ENCODE results near the gene CCDC180.

CCDC180 gene

GRCh38 chr9:97321691-97322090 lies 14.2 kb downstream of the CCDC180 start:
- H4K20me1 ChIP-seq (ENCODE audit: insufficient read depth): no peaks in the 10 kb centered on the region
- H3K27me3 ChIP-seq (ENCODE audit: insufficient read depth, low read depth): no peaks in the 10 kb centered on the region

GRCh38 chr9:97322105-97322504 lies 14.6 kb downstream of the CCDC180 start:
- Histone ChIP-seq H4K20me1 (ENCODE audit: insufficient read depth) (no peaks in the 10 kb centered on the region), H3K9ac (no peak overlapping the region)

More at GRCh38 chr9:97321691-97322090, 14.2 kb downstream of the CCDC180 start:
- peaks cover 14% of the 10 kb centered on the region for H3K4me1 ChIP-seq (ENCODE audit: low read depth, poor library complexity, severe bottlenecking)
- TF ChIP-seq CTCF (conservative IDR thresholded peaks at IDR 0.05; ENCODE audit: low read depth, low read length): no peak
- H2AFZ ChIP-seq (ENCODE audit: low read depth): no peak overlapping the region
- no peak overlapping the region for H3K27ac ChIP-seq
- H3K4me2 ChIP-seq: no peak overlapping the region; the same call in 1 of the 2 replicates
- no peaks in the 10 kb centered on the region for H3K79me2 ChIP-seq (ENCODE audit: insufficient read depth, low read depth)
- no peaks in the 10 kb centered on the region for H3K36me3 ChIP-seq (ENCODE audit: insufficient read depth)
- no peak overlapping the region for H3K9ac ChIP-seq
- no peak overlapping the region for H3K4me3 ChIP-seq (IDR thresholded peaks at IDR 0.05; ENCODE audit: insufficient read depth, low read depth, low read length)

GRCh38 chr9:97324954-97325353 lies 17.5 kb downstream of the CCDC180 start:
- Histone ChIP-seq H3K79me2 (ENCODE audit: insufficient read depth, low read depth) (no peaks in the 10 kb centered on the region), H3K4me3 (IDR thresholded peaks at IDR 0.05; ENCODE audit: insufficient read depth, low read depth, low read length) (no peak overlapping the region), H3K4me1 (ENCODE audit: low read depth, poor library complexity, severe bottlenecking) (peaks cover 14% of the 10 kb centered on the region), H2AFZ (ENCODE audit: low read depth) (no peak overlapping the region), H3K27ac (no peak overlapping the region), H4K20me1 (ENCODE audit: insufficient read depth) (no peaks in the 10 kb centered on the region), H3K36me3 (ENCODE audit: insufficient read depth) (no peaks in the 10 kb centered on the region), H3K4me2 (no peak overlapping the region), H3K27me3 (ENCODE audit: insufficient read depth, low read depth) (no peaks in the 10 kb centered on the region), H3K9ac (no peak overlapping the region)
- TF ChIP-seq CTCF (conservative IDR thresholded peaks at IDR 0.05; ENCODE audit: low read depth, low read length): no peak

More at GRCh38 chr9:97322105-97322504, 14.6 kb downstream of the CCDC180 start:
- H3K27me3 ChIP-seq (ENCODE audit: insufficient read depth, low read depth): no peaks in the 10 kb centered on the region
- H2AFZ ChIP-seq (ENCODE audit: low read depth): no peak overlapping the region
- H3K4me2 ChIP-seq: peak overlapping the region; percentile 15; the same call in 1 of the 2 replicates
- TF ChIP-seq CTCF (conservative IDR thresholded peaks at IDR 0.05; ENCODE audit: low read depth, low read length): no peak
- no peak overlapping the region for H3K27ac ChIP-seq
- H3K79me2 ChIP-seq (ENCODE audit: insufficient read depth, low read depth): no peaks in the 10 kb centered on the region
- H3K36me3 ChIP-seq (ENCODE audit: insufficient read depth): no peaks in the 10 kb centered on the region
- peaks cover 14% of the 10 kb centered on the region for H3K4me1 ChIP-seq (ENCODE audit: low read depth, poor library complexity, severe bottlenecking)
- no peak overlapping the region for H3K4me3 ChIP-seq (IDR thresholded peaks at IDR 0.05; ENCODE audit: insufficient read depth, low read depth, low read length)

GRCh38 chr9:97327562-97327961 lies 20.1 kb downstream of the CCDC180 start:
- Histone ChIP-seq H3K4me2 (no peak overlapping the region), H3K9ac (no peak overlapping the region), H2AFZ (ENCODE audit: low read depth) (no peak overlapping the region), H3K27ac (no peak overlapping the region), H3K4me1 (ENCODE audit: low read depth, poor library complexity, severe bottlenecking) (peaks cover 6% of the 10 kb centered on the region), H3K36me3 (ENCODE audit: insufficient read depth) (no peaks in the 10 kb centered on the region), H3K27me3 (ENCODE audit: insufficient read depth, low read depth) (no peaks in the 10 kb centered on the region), H4K20me1 (ENCODE audit: insufficient read depth) (no peaks in the 10 kb centered on the region), H3K79me2 (ENCODE audit: insufficient read depth, low read depth) (no peaks in the 10 kb centered on the region), H3K4me3 (IDR thresholded peaks at IDR 0.05; ENCODE audit: insufficient read depth, low read depth, low read length) (no peak overlapping the region)
- no peak for TF ChIP-seq CTCF (conservative IDR thresholded peaks at IDR 0.05; ENCODE audit: low read depth, low read length)

All from KMS-11 (cell line).